Adrenal gland (tissue), 5 donors: Measurements from ENCODE around the gene ITGA11.

ENCODE experiments used
- CTCF ChIP-seq, 6 experiments: fragments of 450-650 bp in 4 of 6; fragments of 200-600 bp in 2 of 6; sonication (generic) in 1 of 6; IDR thresholded peaks; 1 replicate in 5 of 6; 2 replicates in 1 of 6; pipeline versions ENCODE4 v1.5.1 to v1.8.0; 2016 to 2021; ENCODE audit warnings: antibody characterized with exemption in 6 of 6, mild to moderate bottlenecking in 2 of 6, moderate library complexity in 1 of 6
- POLR2A ChIP-seq, 2 donors: fragments of 450-650 bp; IDR thresholded peaks; one replicate each; pipeline ENCODE4 v1.6.1; 2017; ENCODE audit warnings: antibody characterized with exemption in 2 of 2, mild to moderate bottlenecking in 2 of 2, moderate library complexity in 1 of 2
- donor health status: DM: no; HTN: no; CAD: no.

GRCh38 chr15:68481321-68481720, 49.4 kb upstream of the ITGA11 start:
- no peak for TF ChIP-seq CTCF (IDR thresholded peaks at IDR 0.05)
- TF ChIP-seq POLR2A (IDR thresholded peaks at IDR 0.05), result no peak
